MM.1S (cell line): Measurements from ENCODE around the gene SAMSN1.

Experiments
- CTCF ChIP-seq: fragments of 300-600 bp; sonication (generic); IDR thresholded peaks from 2 replicates; pipeline ENCODE4 v1.5.1; 2016; ENCODE audit warnings: antibody characterized with exemption, low read length, mixed read lengths
- EZH2 ChIP-seq: fragments of 300-600 bp; sonication (generic); optimal IDR thresholded peaks from 2 replicates; pipeline ENCODE3; 2017; ENCODE audit warnings: low read depth, mild to moderate bottlenecking, antibody characterized with exemption, low read length, mixed read lengths
- EZH2phosphoT487 ChIP-seq: fragments of 300-600 bp; sonication (generic); IDR thresholded peaks from 2 replicates; pipeline ENCODE4 v1.6.1; 2018; ENCODE audit warnings: antibody characterized with exemption, low read length

- TF ChIP-seq CTCF (no peak), EZH2phosphoT487 (no peak), EZH2 (no peak)
These were observed 45.2 kb downstream of the SAMSN1 start for GRCh38 chr21:14500873-14501272.
